HEK293 (cell line): ENCODE results near the gene DCST1.
A peak's percentile ranks its signal among the peaks of the same experiment; 100 is the strongest.
"Not testable (repeated sequence)": the region's sequence is repeated elsewhere in the genome, so short reads cannot be mapped to it uniquely, and the experiment has no call there.

Experiments used
- CTCF ChIA-PET: fragments of 350-600 bp; formaldehyde crosslinking; extraction: SDS; loops from one replicate; lab custom pipeline; 2021; ENCODE audit warnings: antibody characterized with exemption; lab: Yijun Ruan, JAX
- POLR2A ChIA-PET: fragments of 300-600 bp; formaldehyde crosslinking; extraction: SDS; loops from one replicate; lab custom pipeline; 2020; ENCODE audit warnings: antibody characterized with exemption, inconsistent platforms; lab: Yijun Ruan, JAX
- H3K27ac ChIP-seq: fragments of 200-500 bp; sonication (Bioruptor generic); 2 replicates; pipeline ENCODE4 v1.5.1; 2014; ENCODE audit warnings: low read depth, low read length, control low read depth, inconsistent platforms; ENCODE audit errors: extremely low read depth
- H3K36me3 ChIP-seq, 2 experiments: fragments of 200-500 bp in 1 of 2; sonication (Bioruptor generic) in 1 of 2; 1 replicate in 1 of 2; 2 replicates in 1 of 2; pipeline ENCODE4 v1.5.1; 2014 to 2017; ENCODE audit warnings: inconsistent platforms in 2 of 2, low read length in 2 of 2; ENCODE audit not compliant: control insufficient read depth in 2 of 2, insufficient read depth in 1 of 2
- H3K4me1 ChIP-seq: fragments of 200-500 bp; sonication (Bioruptor generic); 2 replicates; pipeline ENCODE4 v1.5.1; 2014; ENCODE audit warnings: mild to moderate bottlenecking, low read length, inconsistent platforms; ENCODE audit not compliant: control insufficient read depth, insufficient read depth
- H3K4me3 ChIP-seq: 2 replicates; pipeline ENCODE4 v1.5.1; 2011; ENCODE audit warnings: low read depth, mild to moderate bottlenecking, control low read depth, low read length, moderate library complexity
- H3K9me3 ChIP-seq: fragments of 200-500 bp; sonication (Bioruptor generic); 2 replicates; pipeline ENCODE4 v1.5.1; 2014; ENCODE audit warnings: low read depth, low read length, inconsistent platforms; ENCODE audit not compliant: control insufficient read depth, insufficient read depth
- GLI2 ChIP-seq: fragments of 450-650 bp; formaldehyde crosslinking; IDR thresholded peaks from 2 replicates; pipeline ENCODE4; 2017; ENCODE audit warnings: missing biosample characterization, missing genetic modification characterization, low read depth, borderline replicate concordance
- GLIS1 ChIP-seq: fragments of 450-650 bp; formaldehyde crosslinking; IDR thresholded peaks from 2 replicates; pipeline ENCODE4 v1.5.1; 2016; ENCODE audit warnings: missing biosample characterization, missing genetic modification characterization
- MYNN ChIP-seq: fragments of 450-650 bp; formaldehyde crosslinking; IDR thresholded peaks from 2 replicates; pipeline ENCODE4 v1.5.1; 2016; ENCODE audit warnings: missing biosample characterization, missing genetic modification characterization, borderline replicate concordance
- MZF1 ChIP-seq: fragments of 450-650 bp; formaldehyde crosslinking; IDR thresholded peaks from 2 replicates; pipeline ENCODE4 v1.5.1; 2017; ENCODE audit warnings: missing biosample characterization, missing genetic modification characterization, borderline replicate concordance
- PRDM10 ChIP-seq: fragments of 450-650 bp; formaldehyde crosslinking; IDR thresholded peaks from 2 replicates; pipeline ENCODE4 v1.5.1; 2016; ENCODE audit warnings: missing biosample characterization, missing genetic modification characterization
- ZBTB11 ChIP-seq: fragments of 450-650 bp; formaldehyde crosslinking; conservative IDR thresholded peaks from 2 replicates; pipeline ENCODE4 v1.5.1; 2016; ENCODE audit warnings: low read depth, missing biosample characterization, missing genetic modification characterization
- ZBTB8A ChIP-seq: fragments of 450-650 bp; formaldehyde crosslinking; IDR thresholded peaks from 2 replicates; pipeline ENCODE4 v1.5.1; 2016; ENCODE audit warnings: missing biosample characterization, missing genetic modification characterization
- ZIC2 ChIP-seq: fragments of 450-650 bp; formaldehyde crosslinking; IDR thresholded peaks from 2 replicates; pipeline ENCODE4 v1.5.1; 2016; ENCODE audit warnings: missing biosample characterization, missing genetic modification characterization
- ZNF362 ChIP-seq: fragments of 450-650 bp; formaldehyde crosslinking; IDR thresholded peaks from 2 replicates; pipeline ENCODE4 v1.5.1; 2016; ENCODE audit warnings: missing biosample characterization, missing genetic modification characterization
- ZNF391 ChIP-seq: fragments of 450-650 bp; formaldehyde crosslinking; IDR thresholded peaks from 2 replicates; pipeline ENCODE4 v1.5.1; 2016; ENCODE audit warnings: low read depth, missing biosample characterization, missing genetic modification characterization, borderline replicate concordance
- ZNF580 ChIP-seq: fragments of 450-650 bp; formaldehyde crosslinking; IDR thresholded peaks from 2 replicates; pipeline ENCODE4 v1.5.1; 2016; ENCODE audit warnings: missing biosample characterization, missing genetic modification characterization
- ZSCAN23 ChIP-seq: fragments of 450-650 bp; formaldehyde crosslinking; IDR thresholded peaks from 2 replicates; pipeline ENCODE4 v1.5.1; 2016; ENCODE audit warnings: missing biosample characterization, missing genetic modification characterization

DCST1 gene

GRCh38 chr1:154994591-154994990 is 39.0 kb upstream of the DCST1 start (continued):
- TF ChIP-seq GLI2 (tag by site-specific recombination) (no peak), MZF1 (no peak), ZBTB8A (no peak), GLIS1 (no peak), ZBTB11 (tag by site-specific recombination) (no peak), ZNF391 (tag by site-specific recombination) (no peak), ZSCAN23 (tag by site-specific recombination) (no peak)

- 0 out of 2 replicates have a peak, but pooled peaks have one; percentile 17 for TF ChIP-seq GLIS1
- peak; percentile 62 for TF ChIP-seq PRDM10 (tag by site-specific recombination)
- peak; percentile 96 for TF ChIP-seq MYNN (tag by site-specific recombination)
- 0 out of 2 replicates have a peak, but pooled peaks have one; percentile 28 for TF ChIP-seq ZNF580 (tag by site-specific recombination)
- TF ChIP-seq ZNF362 (tag by site-specific recombination) = peak; percentile 80
- peak; percentile 39; the same call in 1 of the 2 replicates for TF ChIP-seq ZIC2 (tag by site-specific recombination)
- peak; percentile 33; the same call in 1 of the 2 replicates for TF ChIP-seq ZBTB8A
- ChIA-PET POLR2A (interaction anchor here (0.9 to 1.4 kb wide), 3 partner anchors 8 to 59 kb away, joined by 3 to 9 read pairs (median 4); partner anchors contain the start of genes PMVK and ZBTB7B), CTCF (interaction anchor here (0.6 to 8.9 kb wide), 24 partner anchors 8 to 400 kb away, joined by 3 to 55 read pairs (median 4); partner anchors contain the start of genes CKS1B, FLAD1, PBXIP1 and SHC1)
- H3K4me1 ChIP-seq, H3K4me3 ChIP-seq, H3K9me3 ChIP-seq, H3K27ac ChIP-seq: not testable (repeated sequence)
- H3K36me3 ChIP-seq = peaks cover 0 to 11% of the 10 kb centered on the region in 2 experiments; a peak in 2 of 3 replicates
Observed at GRCh38 chr1:154995301-154995983, 38.2 kb upstream of the DCST1 start.
